HCT116 (cell line): Measurements from ENCODE around the gene SDC3.

ENCODE experiments used
- CEBPB ChIP-seq: IDR thresholded peaks from 2 replicates; pipeline ENCODE4 v1.6.1; 2012; ENCODE audit warnings: low read depth
- CTCF ChIP-seq, 3 experiments: fragments of 200-600 bp in 1 of 3; sonication (generic) in 1 of 3; IDR thresholded peaks in 2 of 3; conservative IDR thresholded peaks in 1 of 3; 2 replicates each; pipeline ENCODE4 v1.5.1; 2012 to 2017; ENCODE audit warnings: low read depth in 2 of 3, low read length in 2 of 3, antibody characterized with exemption in 1 of 3, borderline replicate concordance in 1 of 3, control low read depth in 1 of 3, mild to moderate bottlenecking in 1 of 3, mixed read lengths in 1 of 3, mixed run types in 1 of 3, moderate library complexity in 1 of 3; ENCODE audit not compliant: insufficient read depth in 1 of 3
- EZH2phosphoT487 ChIP-seq: fragments of 200-600 bp; IDR thresholded peaks from 2 replicates; pipeline ENCODE4 v1.6.1; 2018; ENCODE audit warnings: antibody characterized with exemption, borderline replicate concordance
- POLR2A ChIP-seq: IDR thresholded peaks from 2 replicates; pipeline ENCODE4 v1.7.0; 2011; ENCODE audit warnings: borderline replicate concordance; ENCODE audit not compliant: insufficient read depth, insufficient read length; ENCODE audit errors: extremely low read depth
- YY1 ChIP-seq: IDR thresholded peaks from 2 replicates; pipeline ENCODE4 v1.6.1; 2011; ENCODE audit warnings: low read length, low read depth, moderate library complexity, mild to moderate bottlenecking; ENCODE audit not compliant: insufficient replicate concordance; ENCODE audit errors: extremely low read depth
- ZNF274 ChIP-seq: fragments of 200-500 bp; sonication (Bioruptor generic); IDR thresholded peaks from 2 replicates; pipeline ENCODE4 v1.6.1; 2014; ENCODE audit warnings: mild to moderate bottlenecking, low read depth, low read length, inconsistent platforms
- TF ChIP-seq, protein P1 (sequence below): IDR thresholded peaks from 2 replicates; pipeline ENCODE4 v1.6.1; 2011; ENCODE audit warnings: mild to moderate bottlenecking, low read length, moderate library complexity; ENCODE audit not compliant: insufficient replicate concordance; ENCODE audit errors: extremely low read depth
- TF ChIP-seq, protein P2 (sequence below): IDR thresholded peaks from 2 replicates; pipeline ENCODE4 v1.6.1; 2012

- TF ChIP-seq, protein P1, sequence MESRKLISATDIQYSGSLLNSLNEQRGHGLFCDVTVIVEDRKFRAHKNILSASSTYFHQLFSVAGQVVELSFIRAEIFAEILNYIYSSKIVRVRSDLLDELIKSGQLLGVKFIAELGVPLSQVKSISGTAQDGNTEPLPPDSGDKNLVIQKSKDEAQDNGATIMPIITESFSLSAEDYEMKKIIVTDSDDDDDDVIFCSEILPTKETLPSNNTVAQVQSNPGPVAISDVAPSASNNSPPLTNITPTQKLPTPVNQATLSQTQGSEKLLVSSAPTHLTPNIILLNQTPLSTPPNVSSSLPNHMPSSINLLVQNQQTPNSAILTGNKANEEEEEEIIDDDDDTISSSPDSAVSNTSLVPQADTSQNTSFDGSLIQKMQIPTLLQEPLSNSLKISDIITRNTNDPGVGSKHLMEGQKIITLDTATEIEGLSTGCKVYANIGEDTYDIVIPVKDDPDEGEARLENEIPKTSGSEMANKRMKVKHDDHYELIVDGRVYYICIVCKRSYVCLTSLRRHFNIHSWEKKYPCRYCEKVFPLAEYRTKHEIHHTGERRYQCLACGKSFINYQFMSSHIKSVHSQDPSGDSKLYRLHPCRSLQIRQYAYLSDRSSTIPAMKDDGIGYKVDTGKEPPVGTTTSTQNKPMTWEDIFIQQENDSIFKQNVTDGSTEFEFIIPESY = no peak
- TF ChIP-seq EZH2phosphoT487 (no peak), ZNF274 (no peak), YY1 (no peak), CTCF (IDR thresholded peaks at IDR 0.05 in 2 of 3, conservative IDR thresholded peaks at IDR 0.05 in 1 of 3; ENCODE audit: borderline replicate concordance in 1 of 3, insufficient read depth in 1 of 3, low read depth in 2 of 3, low read length in 2 of 3) (no peak), POLR2A (no peak), CEBPB (no peak)
- TF ChIP-seq, protein P2, sequence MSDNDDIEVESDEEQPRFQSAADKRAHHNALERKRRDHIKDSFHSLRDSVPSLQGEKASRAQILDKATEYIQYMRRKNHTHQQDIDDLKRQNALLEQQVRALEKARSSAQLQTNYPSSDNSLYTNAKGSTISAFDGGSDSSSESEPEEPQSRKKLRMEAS = no peak
Observed at GRCh38 chr1:30927448-30927847, 18.9 kb upstream of the SDC3 start.
